ENCODE data around the gene MOSPD3. TPM values are rescaled to one million over a fixed set of nuclear protein-coding genes. Genes with fewer than 3 reads are reported as not detected.

MOSPD3 gene
- total and polyA plus RNA-seq, 2 donors (not counting 3 experiments of a cell fraction or from before 2014, with no cell fraction given), result 24.4 to 40.7 TPM

DNA sequence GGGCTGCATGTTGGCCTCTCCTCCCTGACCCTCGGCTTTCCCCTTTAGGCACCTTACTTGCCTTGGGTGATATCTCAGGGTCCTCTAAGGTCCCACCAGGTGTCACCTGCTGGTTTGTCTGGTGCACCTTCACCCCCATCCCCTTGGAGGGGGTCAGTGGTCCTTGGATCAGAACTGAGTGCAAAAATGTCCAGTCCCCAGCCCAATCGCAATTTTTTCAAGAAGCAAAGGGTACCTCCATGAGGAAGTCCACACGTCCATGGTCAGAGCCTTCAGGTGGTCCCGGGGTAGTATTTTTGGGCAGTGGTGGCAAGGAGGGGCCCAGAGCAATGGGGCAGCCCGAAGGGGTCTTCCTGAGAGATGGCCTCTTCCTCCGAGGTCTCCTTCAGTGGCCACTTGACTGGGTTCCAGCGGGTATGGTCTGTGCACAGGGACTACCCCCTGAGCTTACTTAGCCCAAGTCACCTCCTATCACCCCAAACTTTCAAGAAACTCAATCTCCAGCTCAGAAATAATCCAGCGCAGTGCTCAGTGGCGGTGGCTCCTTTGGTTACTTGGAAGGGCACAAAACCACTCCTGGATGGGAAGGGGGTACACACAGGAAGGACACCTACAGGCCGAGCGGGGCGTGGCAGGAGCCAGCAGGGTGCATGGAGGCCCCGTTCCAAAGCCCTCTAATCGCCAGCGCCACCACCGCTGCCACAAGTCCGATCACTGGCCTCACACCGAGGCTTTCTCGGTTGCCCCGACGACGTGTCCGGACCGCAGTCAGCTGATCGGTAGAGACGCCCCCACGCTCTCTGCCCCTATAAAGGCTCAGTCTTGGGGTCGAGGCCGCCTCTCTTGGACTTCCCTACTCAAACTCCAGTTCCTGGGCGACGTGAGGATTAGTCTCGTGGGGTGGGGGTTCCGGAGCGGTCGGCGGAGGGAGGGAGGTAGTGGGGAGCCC lies 43.2 kb upstream of the MOSPD3 start:
- H3K4me2 ChIP-seq (ENCODE audit: insufficient read depth, low read length), result peak overlapping the region; percentile 24
- peaks cover 11% of the 10 kb centered on the region for H3K4me1 ChIP-seq (ENCODE audit: control insufficient read depth, extremely low read depth, insufficient read depth, low read length)
- no peaks in the 10 kb centered on the region for H4K20me1 ChIP-seq (replicated peaks; ENCODE audit: control insufficient read depth, extremely low read depth, insufficient read depth, low read length)
- CTCF ChIA-PET, result interaction anchor here (0.5 to 2.3 kb wide), 7 partner anchors 10 to 121 kb away, joined by 3 to 13 read pairs (median 4); partner anchors contain the start of genes FBXO24 and LRCH4
- peak; percentile 50 for DNase-seq (ENCODE audit: low read depth, low spot score)
- no peaks in the 10 kb centered on the region for H3K9me3 ChIP-seq (replicated peaks; ENCODE audit: control insufficient read depth, insufficient read depth, low read length)
- H3K36me3 ChIP-seq (ENCODE audit: control insufficient read depth in 2 of 2, extremely low read depth in 1 of 2, insufficient read depth in 2 of 2, low read length in 2 of 2), result peaks cover 0 to 3% of the 10 kb centered on the region in 2 experiments
- no peaks in the 10 kb centered on the region for H3K79me2 ChIP-seq (ENCODE audit: control insufficient read depth, insufficient read depth, low read length)
- FAIRE-seq, result peak; percentile 37
- no peak overlapping the region for H3K9ac ChIP-seq (replicated peaks; ENCODE audit: extremely low read depth, insufficient read depth, low read length)
- no TSS peak for BruUV-seq (replicated peaks)
- POLR2A ChIA-PET, result no interaction called here
- H2AFZ ChIP-seq (ENCODE audit: low read depth, low read length), result peak overlapping the region; percentile 8
- H3K9me1 ChIP-seq (replicated peaks; ENCODE audit: control insufficient read depth, extremely low read depth, insufficient read depth, low read length), result no peaks in the 10 kb centered on the region
- dilution Hi-C loops (cut with MboI; ENCODE audit: extremely low pct_ligation_motif_present, low sequenced_read_pairs) (no loop called here), intact Hi-C loops (cut with micrococcal nuclease) (no loop called here)
- no peak overlapping the region for H3K27ac ChIP-seq (ENCODE audit: insufficient read depth, low read depth, low read length)
- TF ChIP-seq MAX (IDR thresholded peaks at IDR 0.05; ENCODE audit: insufficient read depth, insufficient read length) (no peak), EZH2 (IDR thresholded peaks at IDR 0.05; ENCODE audit: borderline replicate concordance, low read depth, low read length, severe bottlenecking) (no peak)
- TF ChIP-seq, protein P1, sequence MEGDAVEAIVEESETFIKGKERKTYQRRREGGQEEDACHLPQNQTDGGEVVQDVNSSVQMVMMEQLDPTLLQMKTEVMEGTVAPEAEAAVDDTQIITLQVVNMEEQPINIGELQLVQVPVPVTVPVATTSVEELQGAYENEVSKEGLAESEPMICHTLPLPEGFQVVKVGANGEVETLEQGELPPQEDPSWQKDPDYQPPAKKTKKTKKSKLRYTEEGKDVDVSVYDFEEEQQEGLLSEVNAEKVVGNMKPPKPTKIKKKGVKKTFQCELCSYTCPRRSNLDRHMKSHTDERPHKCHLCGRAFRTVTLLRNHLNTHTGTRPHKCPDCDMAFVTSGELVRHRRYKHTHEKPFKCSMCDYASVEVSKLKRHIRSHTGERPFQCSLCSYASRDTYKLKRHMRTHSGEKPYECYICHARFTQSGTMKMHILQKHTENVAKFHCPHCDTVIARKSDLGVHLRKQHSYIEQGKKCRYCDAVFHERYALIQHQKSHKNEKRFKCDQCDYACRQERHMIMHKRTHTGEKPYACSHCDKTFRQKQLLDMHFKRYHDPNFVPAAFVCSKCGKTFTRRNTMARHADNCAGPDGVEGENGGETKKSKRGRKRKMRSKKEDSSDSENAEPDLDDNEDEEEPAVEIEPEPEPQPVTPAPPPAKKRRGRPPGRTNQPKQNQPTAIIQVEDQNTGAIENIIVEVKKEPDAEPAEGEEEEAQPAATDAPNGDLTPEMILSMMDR (IDR thresholded peaks at IDR 0.05; ENCODE audit: extremely low read depth in 1 of 2, insufficient read depth in 1 of 2, low read depth in 1 of 2, low read length in 2 of 2), result peak; percentile 5 to 44
- H3K27me3 ChIP-seq (ENCODE audit: control insufficient read depth in 2 of 2, insufficient read depth in 2 of 2, low read length in 2 of 2), result no peaks in the 10 kb centered on the region
- H3K4me3 ChIP-seq (replicated peaks in 1 of 3; ENCODE audit: insufficient read depth in 1 of 3, low read depth in 1 of 3, low read length in 3 of 3), result peak overlapping the region in 2 of 3 experiments; percentile 6 to 24

Measured in endothelial cell of umbilical vein (primary cell).